HepG2 (cell line): Measurements from ENCODE around the gene TBC1D22A. TPM values are rescaled to one million over a fixed set of nuclear protein-coding genes. Genes with fewer than 3 reads are reported as not detected.

Experiments used
- AKAP8 ChIP-seq: sonication (generic); formaldehyde crosslinking; IDR thresholded peaks from 2 replicates; pipeline ENCODE4 v1.5.1; 2020; ENCODE audit warnings: mild to moderate bottlenecking, missing genetic modification reagents
- ATF7-NPFF ChIP-seq: sonication (generic); formaldehyde crosslinking; IDR thresholded peaks from 2 replicates; pipeline ENCODE4 v1.8.1; 2023; ENCODE audit warnings: mild to moderate bottlenecking, low read depth, missing genetic modification reagents, moderate library complexity
- BRCA1 ChIP-seq: sonication (generic); formaldehyde crosslinking; IDR thresholded peaks from 2 replicates; pipeline ENCODE4 v1.4.0; 2020; ENCODE audit warnings: missing genetic modification reagents
- NFKBIZ ChIP-seq: IDR thresholded peaks from 2 replicates; pipeline ENCODE4 v1.6.1; 2018; ENCODE audit warnings: missing genetic modification reagents, missing compliant biosample characterization
- RCOR2 ChIP-seq: IDR thresholded peaks from 2 replicates; pipeline ENCODE4 v1.6.1; 2016; ENCODE audit warnings: missing biosample characterization, missing genetic modification reagents
- SMARCE1 ChIP-seq: fragments of 450-650 bp; IDR thresholded peaks from 2 replicates; pipeline ENCODE4 v1.6.1; 2017; ENCODE audit warnings: borderline replicate concordance
- TBL1XR1 ChIP-seq: fragments of 150-350 bp; IDR thresholded peaks from 2 replicates; pipeline ENCODE4 v1.6.1; 2014; ENCODE audit warnings: borderline replicate concordance, low read length; ENCODE audit not compliant: partially characterized antibody
- YEATS2 ChIP-seq: sonication (generic); formaldehyde crosslinking; IDR thresholded peaks from 2 replicates; pipeline ENCODE4 v1.4.0; 2020; ENCODE audit warnings: missing genetic modification reagents, borderline replicate concordance
- ZFP36L2 ChIP-seq: sonication (generic); formaldehyde crosslinking; IDR thresholded peaks from 2 replicates; pipeline ENCODE4 v1.4.0; 2020; ENCODE audit warnings: missing genetic modification reagents
- ZNF224 ChIP-seq: sonication (generic); formaldehyde crosslinking; IDR thresholded peaks from 2 replicates; pipeline ENCODE4 v1.5.0; 2020; ENCODE audit warnings: mild to moderate bottlenecking, missing genetic modification reagents
- ZNF510 ChIP-seq: sonication (generic); formaldehyde crosslinking; IDR thresholded peaks from 2 replicates; pipeline ENCODE4 v1.4.0; 2020; ENCODE audit warnings: low read depth, mild to moderate bottlenecking, missing genetic modification reagents
- ZNF577 ChIP-seq: sonication (generic); formaldehyde crosslinking; IDR thresholded peaks from 2 replicates; pipeline ENCODE4 v1.4.0; 2020; ENCODE audit warnings: mild to moderate bottlenecking, low read depth, missing genetic modification reagents, borderline replicate concordance
- ZNF614 ChIP-seq: IDR thresholded peaks from 2 replicates; pipeline ENCODE4 v1.6.1; 2018; ENCODE audit warnings: missing biosample characterization, missing genetic modification reagents, inconsistent platforms, borderline replicate concordance
- ZNF788 ChIP-seq: sonication (generic); formaldehyde crosslinking; IDR thresholded peaks from 2 replicates; pipeline ENCODE4 v1.5.0; 2020; ENCODE audit warnings: mild to moderate bottlenecking, missing genetic modification reagents, borderline replicate concordance
- ZSCAN21 ChIP-seq: sonication (generic); formaldehyde crosslinking; IDR thresholded peaks from 2 replicates; pipeline ENCODE4 v1.8.0; 2022; ENCODE audit warnings: mild to moderate bottlenecking, missing genetic modification reagents, moderate library complexity, borderline replicate concordance
- ZSCAN25 ChIP-seq: sonication (generic); formaldehyde crosslinking; IDR thresholded peaks from 2 replicates; pipeline ENCODE4 v1.8.0; 2022; ENCODE audit warnings: mild to moderate bottlenecking, missing genetic modification reagents
- polyA plus RNA-seq, 8 experiments: library from polyadenylated mRNA; depleted of rRNA in 3 of 8; stranded (reverse) in 7 of 8; unstranded in 1 of 8; fragments of >200 nt; fragmentation: Illumina TruSeq in 4 of 8; extraction: Trizol in 4 of 8; gene quantifications; 2 replicates each; pipeline versions ENCODE4 v1.2.1 to v1.2.3, GENCODE V29; 2011 to 2016; ENCODE audit warnings: low read depth in 4 of 8, missing spikeins in 1 of 8, mixed read lengths in 1 of 8; ENCODE audit not compliant: insufficient read depth in 1 of 8
- total RNA-seq, 5 experiments: library from RNA; depleted of rRNA; stranded (reverse); fragments of >200 nt; fragmentation: Illumina TruSeq; extraction: Trizol; gene quantifications; 2 replicates each; pipeline ENCODE4 v1.2.3, GENCODE V29; 2016; ENCODE audit warnings: low read depth in 1 of 5
- TF ChIP-seq, protein P1 (sequence below): IDR thresholded peaks from 2 replicates; pipeline ENCODE4 v1.6.1; 2016; ENCODE audit warnings: low read depth, missing genetic modification reagents, missing compliant biosample characterization
- TF ChIP-seq, protein P2 (sequence below): sonication (generic); formaldehyde crosslinking; IDR thresholded peaks from 2 replicates; pipeline ENCODE4 v1.4.0; 2020; ENCODE audit warnings: missing genetic modification reagents
- TF ChIP-seq, protein P3 (sequence below): IDR thresholded peaks from 2 replicates; pipeline ENCODE4 v1.6.1; 2012; ENCODE audit warnings: low read depth, low read length, improper control_type of control experiment
- TF ChIP-seq, protein P4 (sequence below): sonication (generic); formaldehyde crosslinking; IDR thresholded peaks from 2 replicates; pipeline ENCODE4 v1.8.0; 2022; ENCODE audit warnings: mild to moderate bottlenecking, missing genetic modification reagents, borderline replicate concordance

The TBC1D22A gene
- total and polyA plus RNA-seq, 2 of the 13 experiments (the other 11 are each of a cell fraction or from before 2014, with no cell fraction given), result 17.3 to 18.0 TPM

DNA sequence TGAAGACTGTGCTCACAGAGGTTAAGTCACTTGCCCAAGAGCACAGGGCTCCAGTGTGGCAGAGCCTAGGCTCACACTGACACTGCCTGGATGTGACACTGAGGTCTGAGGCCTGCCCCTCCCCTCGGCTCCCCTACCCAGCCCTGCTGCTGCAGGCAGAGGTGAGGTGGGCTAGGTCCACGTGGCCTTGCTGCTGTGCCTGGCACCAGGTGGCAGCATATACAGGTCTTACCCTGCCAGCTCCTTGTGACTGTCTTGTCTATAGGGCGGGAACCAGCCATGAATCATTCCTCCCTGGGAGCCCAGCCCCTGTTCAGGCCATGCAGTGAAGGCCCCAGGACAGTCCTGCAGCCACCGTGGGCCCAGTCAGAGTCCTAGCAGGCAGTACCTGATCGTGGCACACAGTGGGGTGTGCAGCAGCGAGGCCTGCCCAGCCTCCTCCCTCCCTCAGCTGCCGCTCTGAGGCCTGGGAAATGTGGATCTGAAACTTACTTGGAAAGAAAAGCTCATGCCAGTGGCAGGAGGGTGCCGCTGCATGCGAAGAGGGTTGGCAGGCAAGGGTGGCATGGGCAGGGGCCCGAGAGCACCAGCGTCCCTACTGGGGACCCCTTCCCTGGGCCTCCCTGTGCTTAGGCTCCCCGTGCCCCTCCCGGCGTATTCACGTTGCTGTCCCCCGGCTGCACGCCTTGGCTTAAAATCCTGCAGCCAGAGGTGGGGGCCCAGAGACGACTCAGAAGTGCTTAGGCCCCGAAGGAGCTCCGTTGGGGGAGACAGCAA, 23.2 kb upstream of the TBC1D22A start (continued):
- TF ChIP-seq, protein P1, sequence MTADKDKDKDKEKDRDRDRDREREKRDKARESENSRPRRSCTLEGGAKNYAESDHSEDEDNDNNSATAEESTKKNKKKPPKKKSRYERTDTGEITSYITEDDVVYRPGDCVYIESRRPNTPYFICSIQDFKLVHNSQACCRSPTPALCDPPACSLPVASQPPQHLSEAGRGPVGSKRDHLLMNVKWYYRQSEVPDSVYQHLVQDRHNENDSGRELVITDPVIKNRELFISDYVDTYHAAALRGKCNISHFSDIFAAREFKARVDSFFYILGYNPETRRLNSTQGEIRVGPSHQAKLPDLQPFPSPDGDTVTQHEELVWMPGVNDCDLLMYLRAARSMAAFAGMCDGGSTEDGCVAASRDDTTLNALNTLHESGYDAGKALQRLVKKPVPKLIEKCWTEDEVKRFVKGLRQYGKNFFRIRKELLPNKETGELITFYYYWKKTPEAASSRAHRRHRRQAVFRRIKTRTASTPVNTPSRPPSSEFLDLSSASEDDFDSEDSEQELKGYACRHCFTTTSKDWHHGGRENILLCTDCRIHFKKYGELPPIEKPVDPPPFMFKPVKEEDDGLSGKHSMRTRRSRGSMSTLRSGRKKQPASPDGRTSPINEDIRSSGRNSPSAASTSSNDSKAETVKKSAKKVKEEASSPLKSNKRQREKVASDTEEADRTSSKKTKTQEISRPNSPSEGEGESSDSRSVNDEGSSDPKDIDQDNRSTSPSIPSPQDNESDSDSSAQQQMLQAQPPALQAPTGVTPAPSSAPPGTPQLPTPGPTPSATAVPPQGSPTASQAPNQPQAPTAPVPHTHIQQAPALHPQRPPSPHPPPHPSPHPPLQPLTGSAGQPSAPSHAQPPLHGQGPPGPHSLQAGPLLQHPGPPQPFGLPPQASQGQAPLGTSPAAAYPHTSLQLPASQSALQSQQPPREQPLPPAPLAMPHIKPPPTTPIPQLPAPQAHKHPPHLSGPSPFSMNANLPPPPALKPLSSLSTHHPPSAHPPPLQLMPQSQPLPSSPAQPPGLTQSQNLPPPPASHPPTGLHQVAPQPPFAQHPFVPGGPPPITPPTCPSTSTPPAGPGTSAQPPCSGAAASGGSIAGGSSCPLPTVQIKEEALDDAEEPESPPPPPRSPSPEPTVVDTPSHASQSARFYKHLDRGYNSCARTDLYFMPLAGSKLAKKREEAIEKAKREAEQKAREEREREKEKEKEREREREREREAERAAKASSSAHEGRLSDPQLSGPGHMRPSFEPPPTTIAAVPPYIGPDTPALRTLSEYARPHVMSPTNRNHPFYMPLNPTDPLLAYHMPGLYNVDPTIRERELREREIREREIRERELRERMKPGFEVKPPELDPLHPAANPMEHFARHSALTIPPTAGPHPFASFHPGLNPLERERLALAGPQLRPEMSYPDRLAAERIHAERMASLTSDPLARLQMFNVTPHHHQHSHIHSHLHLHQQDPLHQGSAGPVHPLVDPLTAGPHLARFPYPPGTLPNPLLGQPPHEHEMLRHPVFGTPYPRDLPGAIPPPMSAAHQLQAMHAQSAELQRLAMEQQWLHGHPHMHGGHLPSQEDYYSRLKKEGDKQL, result no peak
- TF ChIP-seq, protein P2, sequence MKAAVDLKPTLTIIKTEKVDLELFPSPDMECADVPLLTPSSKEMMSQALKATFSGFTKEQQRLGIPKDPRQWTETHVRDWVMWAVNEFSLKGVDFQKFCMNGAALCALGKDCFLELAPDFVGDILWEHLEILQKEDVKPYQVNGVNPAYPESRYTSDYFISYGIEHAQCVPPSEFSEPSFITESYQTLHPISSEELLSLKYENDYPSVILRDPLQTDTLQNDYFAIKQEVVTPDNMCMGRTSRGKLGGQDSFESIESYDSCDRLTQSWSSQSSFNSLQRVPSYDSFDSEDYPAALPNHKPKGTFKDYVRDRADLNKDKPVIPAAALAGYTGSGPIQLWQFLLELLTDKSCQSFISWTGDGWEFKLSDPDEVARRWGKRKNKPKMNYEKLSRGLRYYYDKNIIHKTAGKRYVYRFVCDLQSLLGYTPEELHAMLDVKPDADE (CRISPR knock-in tag), result no peak
- TF ChIP-seq BRCA1 (CRISPR knock-in tag) (no peak), TBL1XR1 (no peak), YEATS2 (CRISPR knock-in tag) (peak; percentile 73; the same call in 1 of the 2 replicates), AKAP8 (CRISPR knock-in tag) (no peak), ZNF510 (CRISPR knock-in tag) (no peak), SMARCE1 (no peak), ZNF614 (no peak), ZFP36L2 (no peak), ZSCAN25 (CRISPR knock-in tag) (peak; percentile 100), ZNF577 (CRISPR knock-in tag) (no peak), ZNF224 (CRISPR knock-in tag) (no peak), NFKBIZ (CRISPR knock-in tag) (no peak), RCOR2 (no peak; the same call in 1 of the 2 replicates), ZSCAN21 (peak; percentile 75; the same call in 1 of the 2 replicates), ATF7-NPFF (peak; percentile 73; the same call in 1 of the 2 replicates), ZNF788 (CRISPR knock-in tag) (peak; percentile 24; the same call in 1 of the 2 replicates)
- TF ChIP-seq, protein P3, sequence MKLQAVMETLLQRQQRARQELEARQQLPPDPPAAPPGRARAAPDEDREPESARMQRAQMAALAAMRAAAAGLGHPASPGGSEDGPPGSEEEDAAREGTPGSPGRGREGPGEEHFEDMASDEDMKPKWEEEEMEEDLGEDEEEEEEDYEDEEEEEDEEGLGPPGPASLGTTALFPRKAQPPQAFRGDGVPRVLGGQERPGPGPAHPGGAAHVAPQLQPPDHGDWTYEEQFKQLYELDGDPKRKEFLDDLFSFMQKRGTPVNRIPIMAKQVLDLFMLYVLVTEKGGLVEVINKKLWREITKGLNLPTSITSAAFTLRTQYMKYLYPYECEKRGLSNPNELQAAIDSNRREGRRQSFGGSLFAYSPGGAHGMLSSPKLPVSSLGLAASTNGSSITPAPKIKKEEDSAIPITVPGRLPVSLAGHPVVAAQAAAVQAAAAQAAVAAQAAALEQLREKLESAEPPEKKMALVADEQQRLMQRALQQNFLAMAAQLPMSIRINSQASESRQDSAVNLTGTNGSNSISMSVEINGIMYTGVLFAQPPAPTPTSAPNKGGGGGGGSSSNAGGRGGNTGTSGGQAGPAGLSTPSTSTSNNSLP, result no peak
- TF ChIP-seq, protein P4, sequence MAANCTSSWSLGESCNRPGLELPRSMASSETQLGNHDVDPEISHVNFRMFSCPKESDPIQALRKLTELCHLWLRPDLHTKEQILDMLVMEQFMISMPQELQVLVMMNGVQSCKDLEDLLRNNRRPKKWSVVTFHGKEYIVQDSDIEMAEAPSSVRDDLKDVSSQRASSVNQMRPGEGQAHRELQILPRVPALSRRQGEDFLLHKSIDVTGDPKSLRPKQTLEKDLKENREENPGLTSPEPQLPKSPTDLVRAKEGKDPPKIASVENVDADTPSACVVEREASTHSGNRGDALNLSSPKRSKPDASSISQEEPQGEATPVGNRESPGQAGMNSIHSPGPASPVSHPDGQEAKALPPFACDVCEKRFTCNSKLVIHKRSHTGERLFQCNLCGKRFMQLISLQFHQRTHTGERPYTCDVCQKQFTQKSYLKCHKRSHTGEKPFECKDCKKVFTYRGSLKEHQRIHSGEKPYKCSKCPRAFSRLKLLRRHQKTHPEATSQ (CRISPR knock-in tag), result no peak
